Measurements from ENCODE around the gene MAP2K1.

The MAP2K1 gene

GRCh38 chr15:66399276-66399675, 12.6 kb downstream of the MAP2K1 start:
- TF ChIP-seq CTCF (IDR thresholded peaks at IDR 0.05): no peak
- H3K4me3 ChIP-seq: no peak overlapping the region
- no peak for DNase-seq (ENCODE audit: low spot score)
- H3K27ac ChIP-seq: no peak overlapping the region

GRCh38 chr15:66400351-66400774, 13.7 kb downstream of the MAP2K1 start:
- TF ChIP-seq CTCF (IDR thresholded peaks at IDR 0.05): no peak
- DNase-seq (ENCODE audit: low spot score): no peak
- H3K27ac ChIP-seq: no peak overlapping the region
- H3K4me3 ChIP-seq: no peak overlapping the region

GRCh38 chr15:66401130-66402021, 14.7 kb downstream of the MAP2K1 start:
- no peak overlapping the region for H3K27ac ChIP-seq
- no peak for DNase-seq (ENCODE audit: low spot score)
- no peak overlapping the region for H3K4me3 ChIP-seq
- TF ChIP-seq CTCF (IDR thresholded peaks at IDR 0.05): no peak

- H3K4me3 ChIP-seq: no peak overlapping the region
- H3K27ac ChIP-seq: no peak overlapping the region
- no peak for DNase-seq (ENCODE audit: low spot score)
- no peak for TF ChIP-seq CTCF (IDR thresholded peaks at IDR 0.05)
Measured at GRCh38 chr15:66402761-66403284, 16.1 kb downstream of the MAP2K1 start.

GRCh38 chr15:66403323-66403722, 16.6 kb downstream of the MAP2K1 start:
- no peak for TF ChIP-seq CTCF (IDR thresholded peaks at IDR 0.05)
- no peak for DNase-seq (ENCODE audit: low spot score)
- Histone ChIP-seq H3K4me3 (no peak overlapping the region), H3K27ac (no peak overlapping the region)

- H3K27ac ChIP-seq: no peak overlapping the region
- TF ChIP-seq CTCF (IDR thresholded peaks at IDR 0.05): no peak
- H3K4me3 ChIP-seq: no peak overlapping the region
- no peak for DNase-seq (ENCODE audit: low spot score)
Measured at GRCh38 chr15:66404122-66404521, 17.4 kb downstream of the MAP2K1 start.

- DNase-seq (ENCODE audit: low spot score): no peak
- no peak overlapping the region for H3K27ac ChIP-seq
- no peak for TF ChIP-seq CTCF (IDR thresholded peaks at IDR 0.05)
- H3K4me3 ChIP-seq: no peak overlapping the region
Measured at GRCh38 chr15:66404532-66404931, 17.8 kb downstream of the MAP2K1 start.

Data from coronary artery (tissue), 2 donors.